ENCODE data around the gene JTB.

GRCh38 chr1:153933955-153934354 is 43.5 kb downstream of the JTB start:
- TF ChIP-seq POLR2A (IDR thresholded peaks at IDR 0.05; ENCODE audit: low read length) = no peak
- no peak for TF ChIP-seq GATA1 (IDR thresholded peaks at IDR 0.05; ENCODE audit: low read depth, low read length)

Data from erythroblast (primary cell).